Stimulated activated CD4-positive, alpha-beta T cell treated with anti-CD3 and anti-CD28 coated beads, TNF-alpha, amount 100 ng/mL, for 24 hours (primary cell): ENCODE data around the gene ITPR2.

Source experiments
- DNase-seq, 3 experiments: peaks; one replicate each; pipeline ENCODE4 v3.0.0-alpha.2; 2020; ENCODE audit warnings: low read depth in 3 of 3

Gene ITPR2

GRCh38 chr12:26821212-26821701 lies 11.7 kb downstream of the ITPR2 start:
- no peak for DNase-seq

- no peak for DNase-seq
Measured at GRCh38 chr12:26818636-26819035, 14.4 kb downstream of the ITPR2 start.

- DNase-seq = no peak
Measured at GRCh38 chr12:26818201-26818600, 14.8 kb downstream of the ITPR2 start.

DNA sequence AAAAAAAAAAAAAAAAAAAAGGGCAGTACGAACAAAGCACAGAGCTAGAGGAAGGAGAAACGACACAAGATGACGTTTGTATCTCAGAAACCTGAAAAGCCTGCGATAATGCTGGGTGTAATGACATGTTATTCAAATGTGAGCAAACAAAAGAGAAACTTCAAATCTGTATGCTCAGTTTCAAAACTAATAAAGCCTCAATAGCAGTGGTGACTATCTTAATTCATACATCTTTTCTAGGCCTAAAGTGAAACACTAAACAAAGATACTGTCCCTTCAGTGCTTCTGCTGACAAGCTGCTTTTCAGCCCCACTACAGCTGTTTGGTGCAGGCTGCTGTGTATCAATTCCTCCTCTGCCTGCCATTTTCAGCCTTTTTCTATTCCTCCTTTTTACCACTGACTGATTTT lies 15.8 kb downstream of the ITPR2 start:
- no peak for DNase-seq

GRCh38 chr12:26813812-26814211 lies 19.2 kb downstream of the ITPR2 start:
- no peak for DNase-seq

DNA sequence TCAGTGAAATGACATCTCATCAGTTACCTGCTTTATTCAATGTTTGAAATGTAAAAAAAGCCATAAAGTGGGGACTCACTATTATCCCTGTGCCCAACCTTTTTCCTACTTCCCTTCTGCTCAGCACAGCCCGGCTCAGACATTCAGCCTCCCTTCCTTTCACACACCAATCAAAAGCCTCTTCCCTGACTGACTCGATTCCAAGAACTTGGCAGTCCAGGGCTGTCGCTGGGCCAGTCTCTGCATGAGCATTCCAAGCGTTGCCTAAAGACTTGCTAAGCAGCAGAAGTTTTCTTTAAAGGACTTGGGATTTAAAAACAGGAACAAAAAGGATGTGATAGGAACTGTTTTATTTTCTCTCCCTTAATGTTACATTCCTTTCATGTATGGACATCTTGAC lies 22.7 kb downstream of the ITPR2 start:
- DNase-seq = no peak

GRCh38 chr12:26809611-26810285 lies 23.2 kb downstream of the ITPR2 start:
- no peak for DNase-seq

DNA sequence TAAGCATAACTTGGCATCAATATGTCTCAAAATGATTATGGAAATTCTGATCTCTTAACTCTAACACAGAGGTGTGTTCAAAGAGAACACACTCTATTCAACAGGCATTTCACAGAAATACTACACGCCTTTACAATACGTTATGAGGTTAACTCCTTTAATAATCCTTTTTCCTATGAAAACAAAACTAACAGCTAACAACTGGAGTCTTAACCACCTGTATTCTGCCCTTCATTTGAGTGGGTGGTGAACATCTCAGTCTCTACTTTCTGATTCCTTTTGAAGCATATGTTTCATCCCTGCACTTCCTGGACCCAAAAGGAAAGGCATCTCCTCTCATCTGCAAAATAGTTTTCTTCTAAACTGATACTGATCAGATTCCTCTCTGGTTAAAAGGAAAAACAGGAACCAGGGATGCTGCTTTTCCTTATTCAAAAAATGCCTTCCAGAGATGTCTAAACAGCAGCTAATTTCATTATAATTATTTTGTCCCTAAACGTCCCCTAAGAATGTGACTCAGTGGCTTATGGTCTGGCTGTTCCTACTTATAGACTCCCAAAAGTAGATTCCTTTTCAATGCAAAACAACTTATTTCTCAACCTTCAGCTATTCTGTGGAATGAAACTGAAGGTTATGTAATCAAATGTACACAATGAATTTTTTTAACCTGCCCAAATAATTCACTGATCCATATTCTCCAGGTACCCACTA lies 24.1 kb downstream of the ITPR2 start:
- no peak for DNase-seq

- no peak for DNase-seq
Measured at GRCh38 chr12:26807292-26807691, 25.7 kb downstream of the ITPR2 start.

DNA sequence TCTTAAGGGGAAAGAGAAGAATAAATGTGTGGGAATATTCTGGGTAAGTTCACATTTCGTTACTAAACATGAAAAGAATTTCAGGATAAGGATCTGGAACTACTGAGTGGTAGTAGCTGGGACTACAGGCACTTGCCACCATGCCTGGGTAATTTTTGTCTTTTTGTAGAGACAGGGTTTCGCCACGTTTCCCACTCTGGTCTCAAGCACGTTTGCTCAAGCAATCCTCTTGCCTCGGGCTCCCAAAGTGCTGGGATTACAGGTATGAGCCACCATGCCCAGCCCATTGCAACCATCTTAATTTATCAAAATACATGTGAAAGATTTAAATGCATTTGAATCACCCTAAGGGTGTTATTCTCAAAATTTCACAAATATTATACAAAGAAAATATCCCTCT lies 26.4 kb downstream of the ITPR2 start:
- DNase-seq = no peak

- no peak for DNase-seq
Measured at GRCh38 chr12:26805401-26805971, 27.5 kb downstream of the ITPR2 start.

DNA sequence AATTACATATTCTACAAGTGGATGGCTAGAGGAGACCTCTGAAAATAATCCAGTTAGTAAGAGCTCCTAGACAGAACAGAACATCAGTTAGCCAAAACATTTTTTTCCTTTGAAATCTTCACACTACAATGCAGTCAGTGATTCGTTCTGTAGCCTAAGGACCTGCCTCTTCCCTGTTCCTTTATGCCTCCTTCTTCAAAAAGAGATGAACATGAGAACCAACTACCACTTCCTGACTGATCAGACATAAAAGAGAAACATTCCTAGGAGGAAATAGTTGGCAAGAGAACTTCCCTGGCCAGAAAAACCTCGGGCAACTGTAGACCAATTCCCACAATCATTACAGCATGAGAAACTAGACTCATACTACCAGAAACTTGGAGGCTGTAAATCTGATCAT lies 29.4 kb downstream of the ITPR2 start:
- no peak for DNase-seq

GRCh38 chr12:26801486-26801885 lies 31.5 kb downstream of the ITPR2 start:
- no peak for DNase-seq

GRCh38 chr12:26800858-26801257 lies 32.1 kb downstream of the ITPR2 start:
- no peak for DNase-seq

DNA sequence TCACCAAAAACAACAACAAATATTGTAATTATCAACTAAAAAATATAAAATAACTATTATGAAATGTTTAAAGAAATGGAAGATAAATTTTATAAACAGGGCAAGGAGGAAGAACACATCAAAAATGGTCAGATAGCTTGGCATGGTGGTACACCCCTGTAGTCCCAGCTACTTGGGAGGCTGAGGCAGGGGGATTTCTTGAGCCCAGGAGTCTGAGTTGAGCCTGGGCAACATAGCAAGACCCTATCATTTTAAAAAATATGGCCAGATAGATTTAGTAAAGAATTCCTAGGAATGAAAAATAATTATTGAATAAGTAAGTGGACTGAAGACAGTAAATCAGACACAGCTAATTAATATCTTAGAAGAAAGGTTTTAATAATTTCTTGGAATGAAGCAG lies 32.6 kb downstream of the ITPR2 start:
- DNase-seq = no peak

DNA sequence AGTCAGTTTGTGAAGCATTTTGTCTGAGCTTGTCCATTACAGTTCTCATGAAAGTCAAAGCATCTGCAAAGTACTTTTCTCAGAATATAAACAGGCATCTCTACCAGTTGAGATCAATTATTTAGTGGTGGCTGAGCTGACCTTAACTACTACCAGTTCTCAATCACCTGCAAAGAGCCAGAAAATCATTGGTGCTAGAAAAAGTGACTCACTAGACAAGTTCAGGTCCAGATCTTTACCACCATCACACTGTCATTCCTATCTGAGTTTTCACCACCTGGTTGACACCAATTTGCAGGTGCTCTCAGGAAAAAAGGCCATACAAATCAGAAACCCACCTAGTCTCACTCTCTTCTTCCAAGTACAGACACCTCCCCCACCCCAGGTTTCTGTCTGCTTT lies 33.3 kb downstream of the ITPR2 start:
- DNase-seq = no peak

GRCh38 chr12:26798640-26799039 lies 34.4 kb downstream of the ITPR2 start:
- no peak for DNase-seq

- DNase-seq = no peak
Measured at GRCh38 chr12:26798023-26798422, 35.0 kb downstream of the ITPR2 start.

DNA sequence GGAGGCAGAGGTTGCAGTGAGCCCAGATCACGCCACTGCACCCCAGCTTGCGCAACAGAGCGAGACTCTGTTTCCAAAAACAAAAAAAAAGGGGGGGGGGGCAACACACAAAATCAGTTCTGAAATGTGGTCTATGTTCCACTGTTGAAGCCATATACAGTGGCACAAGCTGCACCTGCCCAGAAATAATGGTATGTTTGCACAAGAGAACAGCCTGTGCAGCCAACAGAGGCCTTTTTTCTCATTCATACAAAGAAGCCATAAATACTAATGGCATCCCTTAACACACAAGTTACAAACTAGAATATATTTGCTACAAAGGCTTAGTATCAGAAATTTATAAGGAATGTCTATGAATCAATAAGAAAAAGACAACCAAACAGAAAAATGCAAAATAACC lies 37.1 kb downstream of the ITPR2 start:
- DNase-seq = no peak

DNA sequence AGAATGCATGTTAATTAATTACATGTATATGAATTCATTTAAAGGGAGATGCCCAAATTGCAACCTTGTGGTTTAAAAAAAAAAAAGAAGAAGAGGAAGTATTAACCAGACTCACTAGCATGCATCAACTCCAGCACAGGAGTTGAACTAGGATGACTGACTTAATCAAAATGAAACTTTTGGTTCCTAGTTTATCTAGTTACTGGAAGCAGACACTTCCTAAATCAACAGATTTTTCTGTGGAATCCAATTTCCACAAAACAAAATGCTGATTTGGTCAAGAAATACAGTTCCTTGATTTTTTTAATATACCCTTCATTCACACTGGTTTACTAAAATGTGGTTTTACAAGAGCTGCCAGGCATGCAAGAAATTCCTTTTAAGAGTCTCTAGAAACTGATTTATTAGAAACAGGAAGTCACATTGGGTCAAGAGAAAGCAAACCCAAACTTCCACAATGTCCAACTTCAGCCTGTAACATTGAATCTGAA lies 41.6 kb downstream of the ITPR2 start:
- DNase-seq = no peak

- DNase-seq = no peak
Measured at GRCh38 chr12:26790645-26790994, 42.4 kb downstream of the ITPR2 start.

- no peak for DNase-seq
Measured at GRCh38 chr12:26789731-26790644, 43.0 kb downstream of the ITPR2 start.
